CD4-positive, alpha-beta T cell treated with Interleukin-17A for 4 hours (primary cell): Measurements from ENCODE around the gene CHD3.
A peak's percentile ranks its signal among the peaks of the same experiment; 100 is the strongest.

Experiments
- DNase-seq: peaks from one replicate; pipeline ENCODE4 v3.0.0-alpha.2; 2020; ENCODE audit warnings: mixed read lengths

CHD3 gene

DNA sequence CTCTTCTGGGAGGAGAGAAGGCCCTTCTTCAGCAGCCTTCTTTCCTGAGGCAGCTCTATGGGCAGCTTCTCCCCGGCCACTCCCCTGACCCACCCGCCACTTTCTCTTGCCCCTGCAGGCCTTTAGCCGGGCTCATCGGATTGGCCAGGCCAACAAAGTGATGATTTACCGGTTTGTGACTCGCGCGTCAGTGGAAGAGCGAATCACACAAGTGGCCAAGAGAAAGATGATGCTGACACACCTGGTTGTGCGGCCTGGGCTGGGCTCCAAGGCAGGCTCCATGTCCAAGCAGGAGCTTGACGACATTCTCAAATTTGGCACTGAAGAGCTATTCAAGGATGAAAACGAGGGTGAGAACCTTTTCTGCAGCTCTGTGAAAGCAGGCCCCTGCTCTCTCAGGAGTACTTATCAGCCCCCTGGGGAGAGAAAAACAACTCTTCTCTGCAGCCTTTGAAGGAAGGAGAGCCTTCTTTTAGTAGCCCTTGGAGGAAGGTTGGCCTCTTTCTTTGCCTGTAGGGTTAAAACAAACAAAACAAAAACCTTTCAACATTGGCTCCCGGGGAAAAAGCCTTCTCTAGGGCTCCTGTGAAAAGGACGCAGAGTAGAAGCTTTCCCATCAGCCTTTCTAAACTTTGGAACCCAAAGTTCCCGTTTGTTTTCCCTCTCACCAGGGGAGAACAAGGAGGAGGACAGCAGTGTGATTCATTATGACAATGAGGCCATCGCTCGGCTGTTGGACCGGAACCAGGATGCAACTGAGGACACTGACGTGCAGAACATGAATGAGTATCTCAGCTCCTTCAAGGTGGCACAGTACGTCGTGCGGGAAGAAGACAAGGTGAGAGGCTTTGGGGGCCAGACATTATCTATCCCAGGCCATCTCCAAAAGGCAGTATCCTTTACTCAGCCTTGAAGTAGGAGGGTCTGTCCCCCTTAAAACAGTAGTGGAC is 14.8 kb downstream of the CHD3 start:
- no peak for DNase-seq

DNA sequence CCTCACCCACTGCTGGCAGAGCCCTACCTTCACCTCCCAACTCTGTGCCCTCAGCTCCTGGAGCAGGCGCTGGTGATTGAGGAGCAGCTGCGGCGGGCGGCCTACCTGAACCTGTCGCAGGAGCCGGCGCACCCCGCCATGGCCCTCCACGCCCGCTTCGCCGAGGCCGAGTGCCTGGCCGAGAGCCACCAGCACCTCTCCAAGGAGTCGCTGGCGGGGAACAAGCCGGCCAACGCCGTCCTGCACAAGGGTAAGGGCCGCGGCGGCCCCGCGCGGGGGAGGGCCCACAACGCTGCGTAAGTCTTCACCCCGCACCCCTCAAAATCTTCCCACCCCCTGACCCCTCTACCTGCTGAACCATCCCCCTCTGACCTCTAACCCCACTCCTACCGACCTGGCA is 20.5 kb downstream of the CHD3 start:
- no peak for DNase-seq

DNA sequence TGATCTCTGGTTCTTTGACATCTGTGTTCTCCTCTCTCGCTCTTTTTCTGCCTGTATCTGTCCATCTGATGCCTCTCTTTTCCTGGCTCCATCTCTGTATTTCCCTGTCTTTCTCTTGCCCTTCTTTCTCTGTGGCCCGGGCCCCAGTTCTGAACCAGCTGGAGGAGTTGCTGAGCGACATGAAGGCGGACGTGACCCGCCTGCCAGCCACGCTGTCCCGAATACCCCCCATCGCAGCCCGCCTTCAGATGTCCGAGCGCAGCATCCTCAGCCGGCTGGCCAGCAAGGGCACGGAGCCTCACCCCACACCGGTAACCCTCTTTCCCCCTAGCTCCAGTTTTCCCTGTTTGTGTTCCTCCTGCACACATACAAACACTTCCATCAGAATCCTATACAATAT is 21.7 kb downstream of the CHD3 start:
- no peak for DNase-seq

DNA sequence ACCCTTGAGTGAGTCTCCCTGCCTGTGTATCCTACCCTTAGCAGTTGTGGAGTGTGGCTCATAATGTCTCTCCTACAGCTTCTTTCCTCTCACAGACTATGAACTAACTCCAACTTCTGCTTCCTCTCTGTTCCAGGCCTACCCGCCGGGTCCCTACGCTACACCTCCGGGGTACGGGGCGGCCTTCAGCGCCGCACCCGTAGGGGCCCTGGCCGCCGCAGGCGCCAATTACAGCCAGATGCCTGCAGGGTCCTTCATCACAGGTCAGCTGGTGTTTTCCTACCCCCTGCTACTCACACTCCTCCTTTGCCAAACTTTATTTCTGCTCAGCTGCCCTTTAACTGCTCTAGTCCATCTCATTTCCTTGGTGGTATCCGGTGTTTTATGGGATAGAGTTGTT is 22.1 kb downstream of the CHD3 start:
- no peak for DNase-seq

DNA sequence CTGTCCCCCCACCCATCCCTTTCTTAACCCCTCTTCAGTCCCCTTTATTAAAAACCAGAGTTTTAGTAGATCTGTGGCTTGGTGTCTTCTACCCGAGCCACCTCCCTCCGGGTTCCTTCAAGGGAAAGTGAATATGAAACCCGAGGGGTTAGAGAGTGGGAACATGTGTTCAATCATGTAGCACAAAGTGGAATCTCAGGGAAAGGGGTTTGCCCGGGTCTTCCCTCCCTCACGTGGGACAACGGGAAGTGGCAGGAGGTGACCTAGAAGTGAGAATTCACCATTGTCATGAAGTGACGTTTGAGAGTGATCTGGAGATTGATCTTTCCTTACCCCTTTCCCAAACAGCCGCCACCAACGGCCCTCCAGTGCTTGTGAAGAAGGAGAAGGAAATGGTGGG is 22.5 kb downstream of the CHD3 start:
- DNase-seq = no peak

DNA sequence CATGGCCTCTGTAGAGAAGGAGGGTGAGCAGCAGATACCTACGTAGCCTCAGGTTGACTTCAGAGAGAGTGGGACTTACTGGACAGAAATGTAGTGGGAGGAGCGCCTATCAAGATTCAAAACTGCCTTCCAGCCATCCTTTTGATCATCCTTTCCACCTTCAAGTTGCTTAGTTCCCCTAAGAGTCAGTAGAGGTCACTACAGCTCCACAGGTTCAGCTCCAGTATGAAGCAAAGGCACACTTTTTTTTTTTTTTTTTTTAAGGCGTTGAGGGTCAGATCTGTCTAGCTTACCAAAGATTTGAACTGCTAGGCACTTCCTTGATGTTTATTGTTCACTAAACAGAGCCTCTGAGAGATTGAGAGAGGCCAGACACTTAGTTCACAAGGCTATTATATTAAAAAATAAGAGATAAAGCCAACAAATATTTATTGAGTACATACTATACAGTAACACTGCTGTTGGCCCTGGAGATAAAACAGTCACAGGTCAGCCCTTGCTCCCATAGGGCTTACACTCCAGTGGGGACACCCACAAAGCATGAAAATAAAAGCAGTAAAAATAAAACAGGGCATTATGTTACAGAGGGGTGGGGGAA is 24.4 kb downstream of the CHD3 start:
- DNase-seq = peak; percentile 55

DNA sequence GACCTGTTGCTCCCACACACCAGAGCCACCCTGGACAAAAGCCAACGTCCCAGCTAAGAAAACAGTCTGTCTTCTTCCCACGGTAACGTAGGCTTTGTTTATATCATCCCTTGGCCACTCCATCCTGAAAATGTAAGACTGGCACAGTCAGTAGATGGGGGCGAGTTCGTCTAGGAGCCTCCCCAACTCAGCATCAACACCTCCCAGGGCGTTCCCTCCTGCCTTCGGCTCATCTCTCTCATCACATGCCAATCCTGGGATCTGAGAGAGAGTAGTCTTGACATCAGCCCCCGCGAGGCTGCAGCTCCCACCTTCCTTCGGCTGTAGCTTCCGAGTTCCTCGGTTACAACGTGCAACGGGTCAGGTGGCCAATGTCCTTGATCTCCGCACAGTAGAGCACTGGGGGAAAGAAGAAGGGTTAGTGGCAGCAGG is 26.6 kb downstream of the CHD3 start:
- DNase-seq = no peak

DNA sequence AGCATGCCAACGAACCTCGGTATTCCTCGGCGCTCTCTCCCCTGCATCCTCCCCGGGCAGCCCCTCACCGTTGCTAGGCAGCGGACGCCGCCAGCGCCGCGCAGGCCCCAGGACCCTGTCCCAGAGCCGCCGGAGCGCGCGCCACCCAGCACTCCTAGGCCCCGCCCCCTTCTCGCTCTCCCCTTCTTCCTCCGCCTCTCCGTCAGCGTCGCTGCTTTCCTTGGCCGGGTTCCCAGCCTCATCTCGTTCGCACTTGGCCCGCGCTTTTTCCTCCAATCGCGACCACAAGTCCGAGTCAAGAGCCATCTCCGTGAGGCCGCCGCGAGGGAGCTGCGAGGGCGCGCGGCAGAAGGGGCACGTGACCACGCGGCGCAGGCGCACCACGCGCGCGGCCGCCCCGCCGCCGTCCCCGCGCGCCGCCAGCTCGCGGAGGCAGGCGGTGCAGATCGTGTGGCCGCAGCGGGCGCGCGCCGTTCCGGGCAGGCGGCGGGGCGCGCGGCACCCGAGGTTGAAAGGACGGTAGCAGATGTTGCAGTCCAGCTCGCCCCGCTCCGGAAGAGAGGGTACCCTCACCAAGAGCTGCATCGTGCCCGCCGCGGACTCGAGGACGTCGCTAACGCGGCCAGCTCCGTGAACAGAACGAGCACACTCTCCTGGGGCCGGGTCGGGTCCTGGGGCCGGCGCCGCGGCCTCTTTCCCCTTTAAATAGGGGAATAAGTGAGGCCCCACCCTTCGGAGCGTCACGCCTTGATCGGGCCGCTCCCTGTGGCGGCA is 27.2 kb downstream of the CHD3 start, which contains the start of gene RNF227:
Gene RNF227 (minus strand): TSS at position 679 of the 774 bp plus-strand sequence. CDS start 94 bp downstream, at position 585.
- peak; percentile 87 for DNase-seq

DNA sequence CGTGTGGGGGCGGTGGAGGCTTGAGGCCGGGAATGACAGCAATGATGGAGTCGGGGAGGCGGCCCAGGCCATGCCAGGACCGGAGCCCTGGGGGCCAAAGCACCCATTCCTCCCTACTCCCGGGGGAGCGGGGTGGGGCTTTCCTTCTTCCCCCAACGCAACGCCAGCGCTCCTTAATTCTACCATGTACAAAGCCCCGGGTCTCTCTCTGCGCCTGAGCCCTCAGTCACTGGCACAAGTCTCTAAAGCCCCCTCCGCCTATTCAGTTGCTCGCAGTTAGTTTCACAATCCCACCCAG is 27.7 kb downstream of the CHD3 start:
- no peak for DNase-seq

DNA sequence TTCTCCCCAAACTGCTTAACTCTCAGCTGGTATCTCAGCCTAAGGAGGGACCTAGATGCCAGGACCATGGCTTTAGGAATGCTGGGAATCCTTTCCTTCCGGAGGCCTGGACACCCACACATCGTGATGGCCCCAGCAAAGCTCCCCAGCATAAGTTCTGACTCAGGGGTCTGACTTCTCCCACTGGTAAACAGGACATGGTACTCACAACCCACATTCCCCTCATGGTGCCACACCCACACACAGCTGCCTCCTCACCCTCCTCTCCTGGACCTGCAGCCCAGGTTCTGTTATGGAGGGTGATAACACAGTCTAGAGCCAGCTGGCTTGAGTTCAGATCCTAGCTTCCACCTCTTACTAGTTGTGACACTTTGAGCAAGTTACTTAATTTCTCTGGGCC is 28.2 kb downstream of the CHD3 start:
- peak; percentile 25 for DNase-seq

DNA sequence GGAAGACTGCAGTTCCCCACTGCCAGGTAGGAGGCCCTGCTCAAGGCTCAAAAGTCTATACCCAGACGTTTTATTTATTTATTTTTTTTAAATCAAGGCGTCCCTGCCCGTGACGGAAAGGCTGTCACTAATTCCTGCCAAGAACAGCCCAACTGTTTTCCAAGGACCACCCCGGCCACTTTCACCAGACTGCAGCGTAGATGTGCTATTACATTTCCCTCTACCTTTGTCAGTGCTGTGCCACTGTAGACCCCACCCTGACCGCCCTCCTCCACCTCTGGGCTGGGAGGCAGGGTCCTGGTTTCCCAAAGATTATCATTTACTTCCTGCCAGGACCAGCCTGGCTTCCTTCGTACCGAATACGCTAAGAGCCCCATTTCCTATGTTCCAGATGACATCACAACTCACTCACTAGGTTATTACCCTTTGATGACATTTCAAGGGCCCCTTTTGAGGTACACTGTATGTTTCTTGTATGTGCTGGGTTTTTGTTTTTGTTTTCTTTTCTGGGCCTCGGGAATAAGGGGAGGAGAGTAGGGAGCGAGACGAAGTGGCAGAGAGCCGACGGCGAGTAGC is 33.8 kb downstream of the CHD3 start:
- DNase-seq = no peak

DNA sequence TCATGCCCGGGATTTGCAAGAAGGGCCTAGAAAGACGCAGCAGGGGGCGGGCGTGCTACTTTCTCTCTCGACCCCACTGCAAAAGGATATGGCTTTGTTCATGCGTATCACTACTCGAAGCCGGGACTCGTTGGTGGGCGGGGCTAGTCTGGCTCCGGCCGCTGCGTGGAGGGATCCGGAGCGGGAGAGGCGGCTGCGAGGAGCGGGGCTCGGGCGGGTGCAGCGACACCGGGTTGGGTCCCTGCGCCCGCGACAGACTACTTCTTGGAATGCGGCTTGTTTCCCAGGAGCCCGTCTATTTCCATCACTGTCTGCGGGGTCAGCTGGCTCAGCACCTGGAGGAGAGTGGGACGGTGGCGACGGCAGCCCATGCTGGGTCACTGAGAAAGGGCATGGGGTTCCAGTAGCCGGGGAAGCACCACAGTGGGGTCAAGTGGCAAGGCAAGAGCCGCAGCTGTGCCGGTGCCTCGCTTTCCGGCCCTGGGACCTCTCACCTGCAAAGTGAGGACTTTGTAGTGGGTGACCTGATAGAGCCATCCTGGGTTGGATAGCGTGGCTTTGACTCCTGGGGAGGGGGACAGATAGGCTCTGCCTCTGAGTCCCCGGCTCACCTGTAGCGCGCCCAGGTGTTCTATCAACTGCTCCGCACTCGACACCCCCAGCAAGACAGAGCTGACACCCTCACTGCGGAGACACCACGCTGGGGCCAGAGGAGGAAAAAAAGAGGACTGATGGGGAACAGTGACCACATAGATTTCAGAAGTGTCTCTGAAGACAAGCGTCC is 34.4 kb downstream of the CHD3 start:
- peak; percentile 90 for DNase-seq

DNA sequence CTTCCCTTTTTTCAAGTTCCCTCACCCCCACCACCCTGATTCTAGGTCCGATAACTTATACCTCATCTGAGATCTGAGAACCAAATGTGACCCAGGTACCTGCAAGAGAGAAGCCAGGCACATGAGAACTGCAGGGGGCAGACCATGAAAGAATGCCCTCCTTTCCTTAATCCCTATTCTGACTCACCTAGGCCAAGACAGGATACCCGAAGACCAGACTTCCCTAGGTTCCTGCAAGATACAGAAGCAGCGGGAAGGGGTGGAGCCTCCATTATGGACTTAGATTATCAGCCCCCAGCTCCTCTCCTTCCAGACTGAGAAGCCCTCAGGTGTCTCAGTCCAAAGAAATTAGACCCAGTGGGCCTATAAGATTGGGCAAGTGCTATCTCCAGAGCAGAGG is 39.0 kb downstream of the CHD3 start:
- DNase-seq = no peak

DNA sequence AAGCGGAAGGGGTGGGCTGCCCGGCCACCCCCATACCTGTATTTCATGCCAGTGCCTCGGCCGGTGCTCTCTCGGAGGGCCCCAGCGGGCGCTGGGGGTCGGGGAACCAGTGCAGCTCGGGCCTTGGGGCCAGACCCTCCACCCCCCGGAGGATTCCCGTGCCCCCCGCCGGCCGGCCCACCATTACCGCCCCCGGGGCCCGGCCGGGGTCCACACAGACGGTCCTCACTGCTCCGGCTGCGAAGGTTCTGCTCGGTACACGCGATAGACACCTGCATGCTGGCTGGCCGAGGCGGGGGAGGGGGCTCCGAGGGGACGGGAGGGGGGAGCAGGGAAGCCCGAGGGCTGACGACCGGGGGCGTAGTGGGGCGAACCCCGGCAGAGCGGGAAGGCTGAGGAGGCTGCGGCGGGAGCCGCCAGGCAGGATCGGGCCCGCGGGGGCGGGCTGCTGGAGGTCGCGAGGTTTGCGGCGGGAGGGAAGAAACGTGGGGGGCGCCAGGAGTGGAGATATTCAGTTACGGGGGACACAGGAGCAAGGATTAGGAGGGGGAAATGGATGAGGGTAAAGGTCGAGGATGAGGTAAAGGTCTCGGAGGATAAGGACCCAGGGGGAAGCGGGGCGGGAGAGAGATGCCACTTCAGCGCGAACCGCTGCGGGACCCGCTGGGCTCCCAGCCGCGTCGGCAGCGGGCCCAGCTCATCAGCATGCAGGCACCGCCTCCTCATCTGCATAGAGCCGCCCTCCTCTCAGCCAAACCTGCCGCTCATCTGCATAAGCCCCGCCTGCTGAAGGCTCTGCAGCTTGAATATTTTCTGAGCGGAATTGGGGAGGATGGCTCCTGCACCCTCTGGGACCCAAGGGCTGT is 40.8 kb downstream of the CHD3 start, which contains the start of gene KCNAB3:
Gene KCNAB3 (minus strand): TSS at position 699 of the 866 bp plus-strand sequence. CDS start 421 bp downstream, at position 278.
- DNase-seq = peak; percentile 65

DNA sequence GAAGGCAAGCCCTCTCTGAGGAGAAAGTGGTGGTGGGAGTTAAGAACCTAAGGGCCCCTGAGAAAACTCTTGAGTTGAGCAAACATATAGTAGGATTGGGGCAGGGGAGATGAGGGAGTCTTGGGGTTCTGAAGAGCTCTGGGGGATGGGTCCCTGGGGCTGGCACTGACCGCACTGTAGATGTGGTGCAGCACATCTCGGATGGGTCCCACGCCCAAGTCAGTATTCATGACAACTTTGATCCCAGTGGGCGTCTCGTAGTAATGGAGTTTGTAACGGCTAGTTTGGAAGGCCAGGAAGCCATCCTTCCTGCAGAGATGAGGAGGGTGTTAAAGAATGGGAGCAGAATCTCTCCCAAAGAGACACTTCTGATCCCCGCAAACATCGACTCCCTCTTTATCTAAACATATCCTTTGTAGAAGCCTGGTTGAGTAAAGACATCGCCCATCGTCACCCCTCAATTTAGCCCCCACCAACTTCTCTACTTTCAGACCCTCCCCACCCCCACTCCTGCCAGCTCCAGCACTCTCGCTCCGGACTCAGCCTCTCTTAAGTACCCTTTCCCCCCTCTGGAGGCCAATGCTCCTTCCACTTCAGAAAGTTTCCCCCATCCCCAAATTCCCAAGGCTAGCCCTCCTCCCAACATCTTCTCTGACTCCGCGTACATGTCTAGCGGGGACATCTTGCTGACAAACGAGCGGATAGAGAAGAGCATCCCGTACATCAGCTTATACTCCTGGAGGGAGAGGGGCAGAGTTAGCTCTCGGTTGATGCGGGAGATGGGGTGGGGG is 42.4 kb downstream of the CHD3 start:
- DNase-seq = no peak

DNA sequence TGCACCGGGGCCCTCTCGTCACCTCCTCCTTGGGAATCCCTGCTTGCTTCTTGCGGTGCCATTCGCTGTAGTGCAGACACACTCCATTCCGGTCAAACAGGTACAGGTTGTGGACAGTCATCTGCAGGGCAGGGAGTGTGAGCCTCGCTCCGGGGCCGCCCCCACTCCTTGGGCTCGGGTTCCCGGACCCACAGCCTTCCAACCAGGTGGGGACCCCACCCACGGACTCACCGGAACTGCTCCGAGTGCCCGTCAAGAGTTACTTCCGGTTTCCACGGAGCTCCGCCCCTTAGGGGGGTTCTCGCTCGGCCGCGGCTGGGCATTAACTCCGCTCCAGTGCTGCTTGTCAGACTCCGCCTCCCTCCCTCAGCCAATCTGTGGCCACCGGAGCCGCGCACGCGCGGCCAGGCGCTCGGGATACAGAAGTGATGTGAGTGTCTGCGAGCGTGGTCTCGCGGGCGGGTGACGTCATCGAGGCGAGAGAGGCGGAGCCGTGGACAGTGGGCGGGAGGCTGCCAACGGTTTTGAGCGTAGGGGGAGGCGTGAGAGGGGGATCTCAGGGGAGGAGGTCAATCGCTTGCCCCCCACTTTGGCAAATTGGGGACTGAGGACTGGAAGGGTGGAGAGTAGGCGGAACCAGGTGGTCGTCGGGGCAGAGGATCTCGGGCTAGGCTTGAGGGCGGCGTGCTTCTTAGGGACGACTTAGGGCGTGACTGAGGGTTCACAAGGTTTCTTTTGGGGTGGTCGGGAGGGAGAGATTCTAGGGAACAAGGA is 43.3 kb downstream of the CHD3 start, which contains the start of the genes CNTROB and TRAPPC1:
Gene CNTROB (plus strand): TSS at position 498 of the 774 bp plus-strand sequence. CDS start 874 bp downstream, outside the sequence.
Gene TRAPPC1 (minus strand): TSS at position 238 of the 774 bp plus-strand sequence. CDS start 117 bp downstream, at position 121.
- peak; percentile 99 for DNase-seq

DNA sequence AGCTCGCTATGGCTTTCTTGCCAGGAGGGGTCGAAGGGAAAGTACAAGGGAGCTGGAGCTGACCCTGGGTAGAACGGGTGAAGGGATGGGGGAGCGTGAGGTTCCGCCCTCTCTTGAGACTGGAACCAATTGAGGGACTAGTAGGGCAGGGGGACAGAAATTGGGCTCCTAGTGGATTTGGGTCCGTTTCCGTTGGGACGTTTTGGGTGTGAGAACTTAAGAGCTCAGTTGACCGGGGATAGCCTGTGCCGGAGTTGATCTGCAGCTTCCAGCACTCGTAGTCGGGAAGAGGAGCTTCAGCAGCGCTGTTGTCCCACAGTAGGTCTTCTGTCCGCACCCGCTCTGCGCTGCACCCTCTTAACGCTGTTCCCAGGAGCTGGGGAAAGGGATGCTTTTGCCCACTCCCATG is 43.9 kb downstream of the CHD3 start:
- peak; percentile 41 for DNase-seq

DNA sequence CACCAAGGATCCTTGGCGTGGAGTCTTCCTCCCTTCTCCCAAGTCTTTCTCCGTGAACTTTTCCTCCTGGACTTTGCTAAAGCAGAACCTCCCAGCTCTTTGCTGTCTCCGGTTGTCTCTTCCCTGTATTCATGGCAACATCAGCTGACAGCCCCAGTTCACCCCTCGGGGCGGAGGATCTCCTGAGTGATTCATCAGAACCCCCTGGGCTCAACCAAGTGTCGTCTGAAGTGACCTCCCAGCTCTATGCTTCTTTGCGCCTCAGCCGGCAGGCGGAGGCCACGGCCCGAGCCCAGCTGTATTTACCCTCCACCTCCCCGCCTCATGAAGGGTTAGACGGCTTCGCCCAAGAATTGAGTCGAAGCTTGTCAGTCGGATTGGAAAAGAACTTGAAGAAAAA is 44.4 kb downstream of the CHD3 start:
- peak; percentile 27 for DNase-seq

DNA sequence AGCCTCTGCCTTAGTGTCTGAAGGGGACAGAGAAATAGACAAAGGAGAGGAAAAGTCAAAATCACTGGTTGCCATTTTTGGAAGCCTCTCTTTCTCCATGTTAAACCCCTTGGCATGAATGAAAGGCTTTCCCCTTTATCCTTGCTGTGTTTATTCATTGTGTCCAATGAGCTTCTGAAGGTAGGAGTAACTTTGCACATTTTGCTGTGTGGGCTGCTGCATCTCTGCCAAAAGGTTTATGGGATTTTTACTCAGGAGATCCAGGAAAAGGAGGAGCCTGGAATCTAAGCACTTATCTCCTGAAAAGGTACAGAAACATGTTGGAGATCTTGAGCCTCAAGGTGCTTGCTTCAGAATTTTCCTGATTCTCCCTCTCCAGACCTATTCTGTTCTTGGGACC is 47.3 kb downstream of the CHD3 start:
- DNase-seq = no peak
